GM18517 (cell line): Measurements from ENCODE around the gene MAD2L2.

ENCODE experiments used
- ATAC-seq: cut with Tn5 transposase; IDR thresholded peaks from one replicate; pipeline ENCODE4 v1.9.1; 2021; ENCODE audit warnings: mild to moderate bottlenecking, moderate library complexity; ENCODE audit not compliant: unreplicated experiment

Gene MAD2L2

GRCh38 chr1:11638121-11638520 is 42.8 kb downstream of the MAD2L2 start:
- no peak for ATAC-seq

GRCh38 chr1:11634365-11635192 is 46.4 kb downstream of the MAD2L2 start:
- no peak for ATAC-seq

GRCh38 chr1:11629184-11630016 is 51.5 kb downstream of the MAD2L2 start:
- ATAC-seq = no peak

GRCh38 chr1:11628767-11629166 is 52.2 kb downstream of the MAD2L2 start:
- ATAC-seq = no peak

- ATAC-seq = no peak
Observed at GRCh38 chr1:11626551-11626950, 54.4 kb downstream of the MAD2L2 start.
